ENCODE measurements around the gene PPFIA1. TPM values are rescaled to one million over a fixed set of nuclear protein-coding genes. Genes with fewer than 3 reads are reported as not detected.

The PPFIA1 gene
- polyA plus RNA-seq, 1 experiment: 62.7 TPM

DNA sequence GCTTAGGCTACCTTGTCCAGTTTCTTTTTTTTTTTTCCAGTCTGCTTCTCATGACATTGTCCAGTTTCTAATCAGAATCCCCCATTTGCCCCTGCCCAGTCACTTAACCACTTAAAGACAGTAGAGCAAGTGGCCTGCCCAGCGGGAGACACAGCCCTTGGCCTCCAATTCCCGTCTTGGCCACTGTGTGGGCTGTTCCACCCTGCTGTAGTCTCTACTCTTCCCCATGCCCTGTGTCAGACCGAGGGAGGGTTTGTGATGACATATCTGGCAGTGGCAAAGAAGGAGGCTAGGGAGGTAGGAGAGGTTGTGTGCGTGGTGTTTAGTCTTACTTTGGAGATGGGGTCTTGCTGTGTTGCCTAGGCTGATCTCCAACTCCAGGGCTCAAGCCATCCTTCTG, 11.5 kb downstream of the PPFIA1 start:
- TF ChIP-seq, protein P1, sequence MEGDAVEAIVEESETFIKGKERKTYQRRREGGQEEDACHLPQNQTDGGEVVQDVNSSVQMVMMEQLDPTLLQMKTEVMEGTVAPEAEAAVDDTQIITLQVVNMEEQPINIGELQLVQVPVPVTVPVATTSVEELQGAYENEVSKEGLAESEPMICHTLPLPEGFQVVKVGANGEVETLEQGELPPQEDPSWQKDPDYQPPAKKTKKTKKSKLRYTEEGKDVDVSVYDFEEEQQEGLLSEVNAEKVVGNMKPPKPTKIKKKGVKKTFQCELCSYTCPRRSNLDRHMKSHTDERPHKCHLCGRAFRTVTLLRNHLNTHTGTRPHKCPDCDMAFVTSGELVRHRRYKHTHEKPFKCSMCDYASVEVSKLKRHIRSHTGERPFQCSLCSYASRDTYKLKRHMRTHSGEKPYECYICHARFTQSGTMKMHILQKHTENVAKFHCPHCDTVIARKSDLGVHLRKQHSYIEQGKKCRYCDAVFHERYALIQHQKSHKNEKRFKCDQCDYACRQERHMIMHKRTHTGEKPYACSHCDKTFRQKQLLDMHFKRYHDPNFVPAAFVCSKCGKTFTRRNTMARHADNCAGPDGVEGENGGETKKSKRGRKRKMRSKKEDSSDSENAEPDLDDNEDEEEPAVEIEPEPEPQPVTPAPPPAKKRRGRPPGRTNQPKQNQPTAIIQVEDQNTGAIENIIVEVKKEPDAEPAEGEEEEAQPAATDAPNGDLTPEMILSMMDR (IDR thresholded peaks at IDR 0.05; ENCODE audit: insufficient read depth, low read depth, low read length): no peak
- Histone ChIP-seq H3K27me3 (ENCODE audit: control insufficient read depth, insufficient read depth, low read length) (no peaks in the 10 kb centered on the region), H3K4me3 (ENCODE audit: low read depth, low read length) (no peak overlapping the region), H3K36me3 (ENCODE audit: control insufficient read depth, insufficient read depth, low read length) (peaks cover 7% of the 10 kb centered on the region)
- CTCF ChIA-PET: no interaction called here
- DNase-seq (ENCODE audit: low read depth): no peak
- POLR2A ChIA-PET: no interaction called here

DNA sequence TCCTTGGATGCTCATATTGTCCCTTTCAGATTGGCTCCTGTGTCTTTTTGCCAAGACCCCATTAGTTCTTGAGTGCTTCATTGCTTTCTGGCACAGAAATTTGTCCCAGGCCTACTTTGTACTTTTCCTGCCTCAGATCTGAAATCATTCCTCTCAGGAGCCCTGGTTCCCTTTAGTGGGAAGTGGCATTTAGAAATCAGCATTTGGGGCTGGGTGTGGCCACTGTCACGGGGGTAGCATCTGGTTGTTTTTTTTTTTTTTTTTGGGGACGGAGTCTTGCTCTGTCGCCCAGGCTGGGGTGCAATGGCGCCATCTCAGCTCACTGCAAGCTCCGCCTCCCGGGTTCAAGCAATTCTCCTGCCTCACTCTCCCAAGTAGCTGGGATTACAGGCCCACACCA, 18.2 kb downstream of the PPFIA1 start:
- no peaks in the 10 kb centered on the region for H3K27me3 ChIP-seq (ENCODE audit: control insufficient read depth, insufficient read depth, low read length)
- ChIA-PET CTCF (no interaction called here), POLR2A (no interaction called here)
- TF ChIP-seq, protein P1 (IDR thresholded peaks at IDR 0.05; ENCODE audit: insufficient read depth, low read depth, low read length): no peak
- H3K36me3 ChIP-seq (ENCODE audit: control insufficient read depth, insufficient read depth, low read length): peaks cover 4% of the 10 kb centered on the region
- DNase-seq (ENCODE audit: low read depth): no peak
- no peak overlapping the region for H3K4me3 ChIP-seq (ENCODE audit: low read depth, low read length)

DNA sequence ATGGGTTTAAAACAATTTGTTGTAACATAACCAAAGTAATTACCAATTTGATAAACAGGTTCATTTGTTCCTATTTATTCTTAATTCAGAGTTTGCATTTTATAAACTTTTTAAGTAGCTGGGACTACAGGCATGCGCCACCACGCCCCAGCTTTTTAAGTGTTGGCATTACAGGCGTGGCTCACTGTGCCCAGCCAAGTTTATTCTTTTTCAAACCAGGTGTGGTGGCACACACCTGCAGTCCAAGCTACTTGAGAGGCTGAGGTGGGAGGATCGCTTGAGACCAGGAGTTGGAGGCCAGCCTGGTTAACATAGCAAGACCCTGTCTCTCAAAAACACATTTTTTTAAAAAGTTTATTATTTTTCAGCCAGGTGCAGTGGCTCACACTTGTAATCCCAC, 19.1 kb downstream of the PPFIA1 start:
- ChIA-PET POLR2A (no interaction called here), CTCF (no interaction called here)
- Histone ChIP-seq H3K4me3 (ENCODE audit: low read depth, low read length) (no peak overlapping the region), H3K27me3 (ENCODE audit: control insufficient read depth, insufficient read depth, low read length) (no peaks in the 10 kb centered on the region), H3K36me3 (ENCODE audit: control insufficient read depth, insufficient read depth, low read length) (peaks cover 4% of the 10 kb centered on the region)
- DNase-seq (ENCODE audit: low read depth): no peak
- TF ChIP-seq, protein P1 (IDR thresholded peaks at IDR 0.05; ENCODE audit: insufficient read depth, low read depth, low read length): no peak

DNA sequence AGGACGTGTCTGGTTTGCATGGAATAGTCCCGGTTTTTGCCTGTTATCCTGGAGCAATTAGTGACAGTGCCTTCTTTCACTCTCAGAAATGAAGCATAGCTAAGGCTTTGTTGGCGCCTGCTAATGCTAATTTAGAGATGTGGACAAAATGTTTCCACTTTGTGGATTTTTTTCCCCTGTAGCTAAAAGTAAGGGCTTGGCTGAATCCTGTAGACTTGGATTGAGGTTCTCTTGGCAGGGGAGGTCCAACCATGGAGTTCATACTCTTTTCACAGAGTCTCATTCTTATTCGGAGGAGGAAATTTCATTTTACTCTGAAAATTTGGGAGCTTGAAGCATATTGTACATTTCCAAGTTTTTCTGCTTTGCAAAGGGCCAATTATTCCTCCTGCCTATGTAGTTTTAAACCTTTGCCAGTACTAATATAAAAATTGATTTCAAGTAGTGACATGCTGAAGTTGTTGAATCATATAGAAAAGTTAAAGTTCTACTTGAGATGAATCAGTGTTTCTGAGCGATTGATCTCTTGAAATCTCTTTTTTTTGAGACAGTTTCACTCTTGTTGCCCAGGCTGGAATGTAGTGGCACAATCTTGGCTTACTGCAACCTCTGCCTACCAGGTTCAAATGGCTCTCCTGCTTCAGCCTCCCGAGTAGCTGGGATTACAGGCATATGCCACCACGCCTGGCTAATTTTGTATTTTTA, 20.0 kb downstream of the PPFIA1 start:
- H3K36me3 ChIP-seq (ENCODE audit: control insufficient read depth, insufficient read depth, low read length): peaks cover 4% of the 10 kb centered on the region
- ChIA-PET POLR2A (no interaction called here), CTCF (interaction anchor here (0.6 kb wide), 1 partner anchor 41 kb away, joined by 3 read pairs; no protein-coding TSS in a partner anchor)

DNA sequence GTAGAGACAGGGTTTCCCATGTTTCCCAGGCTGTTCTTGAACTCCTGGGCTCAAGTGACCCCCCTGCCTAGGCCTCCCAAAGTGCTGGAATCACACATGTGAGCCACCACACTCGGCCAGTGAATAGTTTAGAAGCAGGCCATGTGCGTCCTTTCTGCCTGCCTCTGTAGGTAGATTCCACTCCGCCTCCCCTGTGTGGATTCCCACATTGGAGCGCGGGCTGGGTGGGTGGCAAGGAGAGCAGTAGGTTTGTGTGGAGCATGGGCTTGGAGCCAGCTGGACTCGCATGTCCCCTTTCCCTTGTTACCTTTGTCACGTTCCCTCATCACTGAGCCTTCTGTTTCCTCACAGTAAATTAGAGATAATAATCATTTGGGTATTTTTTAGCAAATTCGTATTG, 21.7 kb downstream of the PPFIA1 start:
- Histone ChIP-seq H3K36me3 (ENCODE audit: control insufficient read depth, insufficient read depth, low read length) (peaks cover 3% of the 10 kb centered on the region), H3K27me3 (ENCODE audit: control insufficient read depth, insufficient read depth, low read length) (no peaks in the 10 kb centered on the region), H3K4me3 (ENCODE audit: low read depth, low read length) (no peak overlapping the region)
- TF ChIP-seq, protein P1 (IDR thresholded peaks at IDR 0.05; ENCODE audit: insufficient read depth, low read depth, low read length): no peak
- ChIA-PET POLR2A (no interaction called here), CTCF (no interaction called here)
- no peak for DNase-seq (ENCODE audit: low read depth)

More for the DNA sequence above, 20.0 kb downstream of the PPFIA1 start:
- no peaks in the 10 kb centered on the region for H3K27me3 ChIP-seq (ENCODE audit: control insufficient read depth, insufficient read depth, low read length)
- TF ChIP-seq, protein P1 (IDR thresholded peaks at IDR 0.05; ENCODE audit: insufficient read depth, low read depth, low read length): no peak
- no peak overlapping the region for H3K4me3 ChIP-seq (ENCODE audit: low read depth, low read length)
- DNase-seq (ENCODE audit: low read depth): no peak
